ENCODE measurements around the gene NADSYN1.
A peak's percentile ranks its signal among the peaks of the same experiment; 100 is the strongest.

NADSYN1 gene

DNA sequence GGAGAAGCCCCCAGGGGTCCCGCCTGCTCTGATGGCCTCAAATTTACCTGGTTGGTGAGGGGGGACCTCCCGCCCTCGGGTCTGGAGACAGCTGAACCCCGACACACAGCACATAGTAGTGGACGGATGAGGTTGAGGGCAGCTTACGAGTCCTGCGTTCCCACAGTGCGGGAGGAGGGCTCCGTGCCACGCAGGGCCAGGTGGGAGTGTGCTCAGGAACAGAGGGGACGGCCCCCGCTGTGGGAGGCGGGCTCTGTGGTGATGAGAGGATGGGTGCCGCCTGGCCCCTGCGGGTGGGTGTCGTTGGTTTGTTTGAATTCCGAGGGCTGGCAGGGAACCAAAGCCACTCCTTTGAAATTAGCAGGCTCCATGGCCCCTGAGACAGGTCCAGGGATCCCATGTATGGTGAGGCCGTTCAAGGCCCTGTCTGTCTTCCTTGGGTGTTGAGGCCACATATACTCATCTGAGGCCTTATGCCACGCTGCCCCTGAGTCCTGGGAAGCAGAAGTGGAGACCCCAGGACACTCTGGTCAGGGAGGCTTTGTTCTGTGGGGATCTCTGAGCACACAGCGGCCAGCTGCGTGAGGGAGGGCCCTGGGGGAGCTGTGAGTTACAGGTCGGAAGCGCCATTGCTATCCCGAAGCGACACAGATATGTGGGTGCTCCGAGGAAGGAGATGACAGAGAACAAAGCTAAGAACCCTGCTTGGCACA lies 21.9 kb downstream of the NADSYN1 start:
- DNase-seq = no peak

DNA sequence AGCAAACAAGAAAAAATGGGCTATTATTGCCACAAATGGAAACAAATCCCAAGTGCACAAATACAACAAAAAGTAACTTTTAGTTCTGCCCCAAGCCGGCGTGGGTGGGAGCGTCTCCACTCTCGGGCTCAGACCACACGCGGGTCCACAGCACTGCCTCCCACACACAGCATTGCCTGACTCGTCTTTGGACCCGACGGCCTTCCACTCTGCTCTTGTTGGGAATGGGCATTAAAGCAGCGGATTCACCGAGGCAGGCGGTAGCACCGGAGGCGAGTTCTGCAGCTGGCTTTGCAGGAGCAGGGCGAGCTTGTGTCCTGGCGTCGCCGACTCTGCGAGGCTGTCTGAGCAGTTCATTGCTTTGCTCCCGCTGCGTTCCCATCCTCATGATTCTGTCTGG lies 23.0 kb downstream of the NADSYN1 start:
- no peak for DNase-seq

DNA sequence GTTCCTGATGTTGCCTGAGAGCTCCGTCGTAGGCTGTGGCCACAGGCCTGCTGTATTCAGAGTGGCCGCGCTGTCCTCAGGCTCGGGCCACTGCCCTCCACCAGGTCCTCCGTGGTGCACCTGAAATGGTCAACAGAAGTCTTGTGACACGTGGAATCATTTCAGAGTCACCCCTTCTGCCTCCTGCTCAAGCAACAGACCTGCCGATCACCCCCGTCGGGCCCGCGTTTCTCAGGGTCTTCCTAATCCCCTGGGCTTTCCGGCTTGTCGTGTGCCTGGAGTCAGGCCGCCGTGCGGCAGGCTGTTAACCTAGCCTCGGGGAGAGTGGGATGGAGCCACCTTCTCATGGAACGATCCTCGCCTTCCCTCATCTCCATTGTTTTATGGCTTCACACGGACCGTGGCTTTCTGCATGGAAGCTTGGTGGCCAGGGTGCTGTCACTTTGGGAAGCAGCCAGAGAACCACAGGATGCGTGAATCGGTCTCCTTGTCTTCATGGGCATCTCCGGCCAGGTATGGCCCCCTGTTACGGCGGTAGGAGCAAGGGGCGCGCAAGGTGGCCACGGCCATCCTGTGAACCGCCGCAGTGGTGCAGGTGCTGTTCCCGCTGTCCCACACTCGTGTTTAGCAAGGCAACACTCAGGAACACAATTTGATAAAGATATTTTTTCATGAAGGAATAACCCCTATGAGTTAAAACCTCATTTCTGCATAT lies 24.1 kb downstream of the NADSYN1 start:
- DNase-seq = no peak

DNA sequence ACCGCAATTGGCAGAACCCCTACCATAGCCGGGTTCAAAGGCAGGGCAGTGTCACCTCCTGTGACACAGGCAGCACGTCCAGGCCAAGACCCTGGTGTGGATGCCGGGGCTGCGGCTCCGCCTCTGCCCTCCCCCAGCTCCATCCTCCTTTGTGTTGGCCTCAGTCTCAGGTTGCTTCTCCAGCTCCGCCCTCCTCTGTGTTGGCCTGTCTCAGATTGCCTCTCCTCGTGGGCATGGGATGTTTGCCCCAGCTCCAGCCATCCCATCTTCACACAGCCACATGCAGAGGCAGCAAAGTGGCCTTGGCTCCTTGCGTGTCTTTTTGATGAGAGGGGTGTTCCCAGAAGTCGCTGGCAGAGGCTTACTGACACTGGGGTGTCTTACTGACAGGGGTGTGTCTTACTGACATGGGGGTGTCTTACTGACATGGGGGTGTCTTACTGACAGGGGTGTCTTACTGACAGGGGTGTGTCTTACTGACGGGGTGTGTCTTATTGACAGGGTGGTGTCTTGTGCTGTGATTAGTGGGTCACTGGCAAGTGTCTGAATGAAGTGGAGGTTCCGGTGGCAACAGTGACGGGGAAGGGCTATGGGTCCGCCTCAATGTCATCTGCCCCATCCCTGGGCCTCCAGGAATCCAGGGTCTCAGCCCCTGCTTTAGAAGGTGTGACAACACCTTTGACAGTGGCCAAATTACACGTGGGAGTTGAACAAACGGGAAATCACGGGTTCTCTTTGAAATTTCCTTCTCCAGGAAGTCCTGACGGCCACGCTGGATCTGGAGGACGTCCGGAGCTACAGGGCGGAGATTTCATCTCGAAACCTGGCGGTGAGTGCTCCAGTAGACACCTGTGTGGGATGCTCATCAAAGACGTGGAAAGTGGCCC lies 24.9 kb downstream of the NADSYN1 start:
- DNase-seq = no peak

DNA sequence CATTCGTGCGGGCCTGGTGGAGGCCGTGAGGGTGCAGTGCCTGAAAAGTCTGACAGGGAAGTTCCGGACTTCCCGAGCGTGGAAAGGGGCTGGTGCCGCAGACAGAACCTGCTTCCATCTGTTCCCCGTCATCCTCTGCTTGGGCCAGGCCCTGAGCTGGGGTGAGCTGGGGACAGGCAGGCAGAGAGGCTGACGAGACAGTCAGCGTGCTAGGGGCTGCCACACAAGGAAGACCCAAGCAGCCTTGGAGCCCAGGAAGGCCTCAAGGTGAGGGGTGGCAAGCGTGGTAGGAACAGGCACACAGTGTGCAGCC lies 25.5 kb downstream of the NADSYN1 start:
- no peak for DNase-seq

DNA sequence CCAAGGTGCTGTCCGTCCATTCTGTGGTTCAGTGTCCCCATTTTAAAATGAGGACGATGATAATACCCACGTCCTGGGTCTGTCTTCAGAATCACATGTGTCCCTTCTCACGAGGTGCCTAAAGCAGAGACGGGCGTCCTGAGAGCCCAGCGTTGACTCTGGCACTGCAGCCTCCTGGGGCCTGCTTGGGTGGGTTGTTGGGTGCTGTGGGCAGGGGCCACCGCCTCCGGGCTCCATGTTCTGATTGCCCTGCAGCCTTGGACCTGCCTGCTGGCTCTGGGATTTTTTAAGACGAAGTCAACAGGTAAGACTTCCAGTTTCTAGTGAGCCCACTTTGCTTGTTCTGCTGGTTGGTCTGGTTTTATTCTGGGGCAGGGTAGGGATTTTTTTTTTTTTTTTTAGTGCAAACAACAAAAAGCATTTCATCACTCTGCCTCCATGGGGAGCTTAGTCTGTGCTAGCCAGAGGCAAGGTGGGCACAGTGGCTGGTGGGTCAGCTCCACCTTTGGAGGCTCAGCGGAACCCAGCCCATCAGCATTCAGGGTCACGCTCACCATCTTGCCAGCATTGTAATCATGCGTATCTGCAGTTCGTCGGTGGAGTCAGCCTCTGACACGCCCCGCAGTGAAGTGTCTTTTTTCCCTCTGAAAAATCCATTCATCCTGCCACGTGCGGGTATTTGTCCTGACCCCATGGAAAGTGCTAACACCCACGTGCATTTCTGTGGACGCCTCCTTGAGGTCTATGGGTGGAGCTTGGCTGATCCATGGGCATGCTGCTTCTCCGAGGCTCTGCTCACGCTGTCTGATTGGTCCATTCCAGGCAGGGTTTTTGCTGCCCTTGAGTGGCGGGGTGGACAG lies 28.3 kb downstream of the NADSYN1 start:
- no peak for DNase-seq

DNA sequence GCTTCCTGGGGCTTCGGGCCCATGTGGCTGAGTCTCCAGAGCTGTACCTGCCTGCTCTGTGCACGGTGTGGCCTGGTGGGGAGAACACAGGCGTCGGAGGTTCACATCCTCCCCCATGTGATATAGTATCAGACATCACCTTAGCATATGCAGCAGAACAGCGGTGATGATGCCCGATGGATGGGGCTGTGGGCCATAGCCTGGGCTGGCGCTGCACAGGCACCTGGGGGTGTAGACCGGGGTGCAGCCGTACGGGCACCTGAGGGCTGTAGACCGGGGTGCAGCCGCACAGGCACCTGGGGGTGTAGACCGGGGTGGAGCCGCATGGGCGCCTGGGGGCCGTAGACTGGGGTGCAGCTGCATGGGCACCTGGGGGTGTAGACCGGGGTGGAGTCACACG lies 29.2 kb downstream of the NADSYN1 start:
- DNase-seq = no peak

DNA sequence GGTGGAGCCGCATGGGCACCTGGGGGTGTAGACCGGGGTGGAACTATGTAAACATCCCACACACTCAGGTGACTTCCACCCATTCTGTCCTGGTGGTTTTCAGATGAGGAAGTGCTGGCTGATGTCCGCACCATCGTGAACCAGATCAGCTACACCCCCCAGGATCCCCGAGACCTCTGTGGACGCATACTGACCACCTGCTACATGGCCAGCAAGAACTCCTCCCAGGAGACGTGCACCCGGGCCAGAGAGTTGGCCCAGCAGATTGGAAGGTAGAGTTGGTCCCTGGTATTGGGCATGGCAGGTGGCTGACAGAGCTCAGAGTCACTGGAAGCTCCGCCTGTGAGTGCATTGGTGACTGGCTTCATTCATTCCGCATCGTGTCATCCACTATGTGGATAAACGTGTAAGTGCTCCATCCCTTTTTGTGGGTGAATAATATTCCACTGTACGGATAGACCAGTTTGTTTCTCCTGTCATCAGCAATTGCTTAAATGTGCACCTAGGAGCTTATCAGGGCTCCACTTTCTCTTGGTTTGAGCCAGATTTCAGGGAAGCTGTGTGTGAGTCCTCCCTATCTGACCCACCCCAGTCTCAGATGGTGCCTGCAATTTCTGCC lies 29.9 kb downstream of the NADSYN1 start:
- DNase-seq = no peak

DNA sequence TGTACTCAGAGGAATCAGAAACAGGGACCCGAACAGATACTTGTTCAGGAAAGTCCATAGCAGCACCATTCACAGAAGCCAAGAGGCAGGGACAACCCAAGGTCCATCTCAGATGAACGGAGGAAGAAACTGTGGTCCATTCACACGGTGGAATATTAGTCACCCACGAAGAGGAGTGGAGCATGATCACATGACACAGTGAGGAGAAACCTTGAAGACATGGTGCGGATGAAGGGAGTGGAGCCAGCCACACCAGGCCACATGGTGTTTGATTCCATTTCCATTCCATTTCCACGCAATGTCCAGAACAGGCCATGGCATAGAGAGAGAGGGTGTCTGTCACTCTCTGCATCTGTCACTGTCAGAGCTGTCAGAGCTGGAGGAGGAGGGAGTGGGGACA lies 30.7 kb downstream of the NADSYN1 start:
- DNase-seq = no peak

DNA sequence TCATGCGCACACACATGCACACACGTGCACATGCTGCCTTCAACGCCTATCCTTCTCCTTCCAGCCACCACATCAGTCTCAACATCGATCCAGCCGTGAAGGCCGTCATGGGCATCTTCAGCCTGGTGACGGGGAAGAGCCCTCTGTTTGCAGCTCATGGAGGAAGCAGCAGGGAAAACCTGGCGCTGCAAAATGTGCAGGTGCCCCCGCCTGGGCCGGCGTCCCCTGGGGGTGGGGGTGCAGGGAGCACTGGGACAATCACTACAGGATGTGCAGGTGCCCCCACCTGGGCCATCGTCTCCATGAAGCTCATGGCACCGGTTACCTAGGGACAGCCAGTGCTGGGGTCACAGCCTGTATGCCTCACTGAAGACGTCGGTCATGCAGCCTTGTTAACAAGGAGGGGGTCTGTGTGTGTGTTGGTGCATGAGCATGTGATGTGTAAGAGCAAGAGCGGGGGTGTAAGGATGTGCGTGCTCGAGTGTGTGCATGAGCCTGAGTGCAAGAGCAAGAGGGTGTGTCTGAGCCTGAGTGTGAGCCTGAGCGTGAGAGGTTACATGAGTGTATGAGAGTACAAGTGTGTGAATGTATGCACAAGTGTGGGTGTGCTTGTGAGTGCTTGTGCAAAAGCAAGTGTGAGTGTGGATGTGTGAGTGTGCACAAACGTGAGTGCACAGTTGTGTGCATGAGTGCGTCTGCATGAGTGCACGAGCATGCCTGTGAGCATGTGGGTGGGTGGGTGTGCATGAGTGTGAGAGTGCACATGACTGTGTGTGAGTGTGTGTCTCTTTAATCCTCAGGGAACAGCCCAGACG lies 31.5 kb downstream of the NADSYN1 start:
- no peak for DNase-seq

DNA sequence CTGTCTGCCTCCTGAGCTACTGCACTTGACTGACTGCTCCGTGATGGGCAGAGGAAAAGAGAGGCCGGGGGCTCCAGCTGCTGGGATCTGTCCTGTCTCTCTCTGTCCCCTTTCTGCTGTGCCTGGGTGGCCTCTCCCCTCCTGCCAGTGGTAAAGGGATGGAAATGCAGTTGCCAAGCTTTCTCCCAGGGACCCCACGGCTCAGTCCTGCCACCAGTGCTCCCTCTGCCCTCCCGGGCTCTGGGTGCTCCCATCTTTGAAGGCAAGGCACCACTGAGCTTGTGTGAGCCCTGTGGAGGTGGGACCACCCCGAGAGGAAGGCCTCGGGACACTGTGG lies 32.0 kb downstream of the NADSYN1 start:
- no peak for DNase-seq

DNA sequence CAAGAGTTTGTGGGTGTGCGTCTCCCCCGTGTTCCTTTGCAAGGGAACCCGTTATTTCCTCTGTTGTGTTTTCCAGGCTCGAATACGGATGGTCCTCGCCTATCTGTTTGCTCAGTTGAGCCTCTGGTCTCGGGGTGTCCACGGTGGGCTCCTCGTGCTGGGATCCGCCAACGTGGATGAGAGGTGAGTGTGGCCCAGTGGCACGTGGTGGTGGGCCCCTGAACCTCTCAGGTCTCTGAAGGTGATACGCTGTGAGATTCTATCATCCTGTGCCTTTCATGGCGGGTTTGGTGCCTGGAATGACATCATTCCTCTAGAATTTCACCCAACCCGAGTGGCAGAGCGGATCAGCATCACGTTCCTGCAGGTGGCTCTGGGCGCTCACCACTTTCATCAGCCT lies 32.5 kb downstream of the NADSYN1 start:
- DNase-seq = no peak

DNA sequence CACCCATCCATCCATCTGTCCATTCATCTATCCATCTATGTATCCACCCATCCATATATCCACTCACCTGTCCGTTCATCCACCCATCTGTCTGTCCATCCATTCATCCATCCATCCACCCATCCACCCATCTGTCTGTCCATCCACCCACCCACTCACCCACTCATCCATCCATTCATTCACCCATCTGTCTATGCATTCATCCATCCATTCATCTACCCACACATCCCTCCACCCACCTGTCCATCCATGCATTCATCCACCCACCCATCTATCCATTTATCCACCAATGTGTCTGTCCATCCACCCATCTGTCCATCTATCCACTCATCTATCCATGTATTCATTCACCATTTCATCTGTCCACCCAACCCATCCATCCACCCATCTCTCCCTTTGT lies 33.3 kb downstream of the NADSYN1 start:
- no peak for DNase-seq

DNA sequence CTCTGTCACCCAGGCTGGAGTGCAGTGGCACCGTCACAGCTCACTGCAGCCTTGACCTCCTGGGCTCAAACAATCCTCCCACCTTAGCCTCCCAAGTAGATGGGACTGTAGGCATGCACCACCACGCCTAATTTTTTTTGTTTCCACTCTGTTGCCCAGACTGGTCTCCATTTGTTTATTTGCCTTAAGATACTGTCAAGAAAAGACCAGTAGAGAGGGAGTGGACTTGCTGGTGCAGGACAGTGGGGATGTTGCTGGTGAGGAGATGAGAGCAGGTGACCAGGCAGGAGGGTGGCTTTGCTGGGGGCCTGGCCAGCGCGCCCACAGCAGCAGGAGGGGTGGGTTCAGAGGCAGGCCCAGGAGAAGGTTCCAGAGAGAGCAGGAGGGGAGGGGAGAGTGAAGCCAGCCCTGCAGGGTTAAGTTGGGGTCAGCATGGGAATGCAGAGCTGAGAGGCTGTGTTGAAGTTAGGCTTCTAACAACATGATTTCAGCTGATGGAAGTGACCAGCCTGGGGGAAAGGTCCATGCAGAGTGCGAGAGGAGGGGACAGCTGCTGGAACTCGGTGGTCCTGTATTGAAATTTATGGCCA lies 35.8 kb downstream of the NADSYN1 start:
- no peak for DNase-seq

DNA sequence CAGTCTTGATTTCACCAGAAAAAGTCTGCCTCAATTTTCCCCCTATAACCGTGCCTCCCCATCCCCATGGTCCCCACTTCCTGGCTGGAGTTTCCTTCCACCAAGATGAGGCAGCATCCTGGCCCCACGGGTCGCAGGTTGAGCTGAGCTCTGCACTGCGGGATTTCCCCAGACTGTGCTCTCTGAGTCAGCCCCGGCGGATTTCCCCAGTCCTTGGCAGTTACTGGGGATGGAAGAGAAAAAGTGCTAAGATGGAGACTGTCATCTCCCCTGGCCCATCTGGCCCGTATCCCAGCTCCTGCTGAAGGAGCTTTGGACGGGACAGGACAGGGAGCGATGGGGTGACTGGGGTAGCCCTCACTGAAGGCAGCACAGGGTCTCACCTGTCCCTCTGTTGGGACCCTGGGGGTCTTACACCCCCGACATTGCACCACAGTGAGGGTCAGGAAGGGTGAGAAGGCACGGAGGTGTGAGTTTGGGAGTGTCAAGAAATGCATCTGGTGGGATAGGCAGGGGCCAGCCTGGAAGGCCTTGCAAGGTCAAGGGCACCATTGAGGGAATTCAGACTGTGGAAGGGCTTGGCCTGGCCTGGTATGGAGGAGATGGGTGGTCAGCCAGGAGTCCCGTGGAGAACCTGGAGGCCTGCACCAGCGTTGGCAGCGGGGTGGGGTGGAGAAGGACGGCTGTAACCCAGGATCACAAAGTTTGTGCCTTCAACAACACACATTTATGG lies 36.5 kb downstream of the NADSYN1 start:
- no peak for DNase-seq

DNA sequence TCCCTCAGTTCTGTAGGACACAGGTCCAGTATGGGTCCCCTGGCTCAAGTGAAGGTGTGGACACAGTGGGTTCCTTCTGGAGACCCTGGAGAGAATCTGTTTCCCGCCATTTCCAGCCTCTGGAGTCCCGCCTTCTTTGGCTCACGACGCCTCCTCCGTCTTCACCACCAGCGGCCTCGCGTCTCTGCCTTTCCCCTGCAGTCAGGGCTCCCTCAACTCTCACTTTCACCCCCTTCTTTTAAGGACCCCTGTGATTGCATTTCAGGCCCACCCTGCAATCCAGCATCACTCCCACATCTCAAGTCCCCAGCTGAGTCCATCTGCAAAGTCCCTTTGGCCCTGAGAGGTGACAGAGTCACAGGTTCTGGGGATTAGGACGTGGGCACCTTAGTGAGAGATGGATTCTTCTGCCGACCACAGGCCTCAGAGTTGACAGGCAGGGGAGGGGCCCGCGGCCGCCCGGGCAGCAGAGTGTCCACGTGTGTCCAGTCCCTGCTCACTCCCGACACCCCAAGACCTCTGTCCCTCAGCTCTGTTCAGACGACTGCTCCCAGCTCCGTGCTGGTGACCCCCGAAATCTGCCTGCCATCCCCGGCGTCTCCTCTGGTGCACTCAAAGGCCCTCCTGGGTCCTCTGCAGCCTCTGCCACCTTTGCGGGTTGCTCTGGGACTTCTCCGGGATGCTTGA lies 37.2 kb downstream of the NADSYN1 start:
- DNase-seq = no peak

DNA sequence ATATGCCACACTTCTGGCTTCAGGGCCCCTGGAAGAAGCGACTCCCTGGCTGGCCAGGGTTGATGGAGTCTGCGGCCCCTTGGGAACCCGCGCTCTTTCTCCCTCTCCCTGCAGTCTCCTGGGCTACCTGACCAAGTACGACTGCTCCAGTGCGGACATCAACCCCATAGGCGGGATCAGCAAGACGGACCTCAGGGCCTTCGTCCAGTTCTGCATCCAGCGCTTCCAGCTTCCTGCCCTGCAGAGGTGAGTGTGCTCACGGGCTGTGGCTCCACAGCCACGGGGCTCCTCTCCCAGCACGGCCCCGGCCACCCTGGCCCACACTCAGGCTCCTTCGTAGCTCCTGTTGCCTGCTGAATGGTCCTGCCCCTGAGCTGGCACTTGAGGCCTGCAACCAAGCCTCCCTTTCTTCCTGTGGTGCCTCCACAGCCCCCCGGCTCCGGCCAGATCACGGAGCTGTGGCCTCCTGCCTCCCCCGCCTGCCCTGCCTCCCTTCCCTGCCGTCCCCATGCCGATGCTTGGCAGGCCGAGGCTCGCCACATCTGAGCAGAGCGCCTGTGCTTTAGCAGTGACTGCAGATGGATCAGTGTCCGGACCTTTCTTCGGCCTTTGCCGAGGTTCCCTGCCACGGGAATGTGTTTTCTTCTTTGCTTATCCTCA lies 37.9 kb downstream of the NADSYN1 start:
- peak; percentile 43 for DNase-seq

DNA sequence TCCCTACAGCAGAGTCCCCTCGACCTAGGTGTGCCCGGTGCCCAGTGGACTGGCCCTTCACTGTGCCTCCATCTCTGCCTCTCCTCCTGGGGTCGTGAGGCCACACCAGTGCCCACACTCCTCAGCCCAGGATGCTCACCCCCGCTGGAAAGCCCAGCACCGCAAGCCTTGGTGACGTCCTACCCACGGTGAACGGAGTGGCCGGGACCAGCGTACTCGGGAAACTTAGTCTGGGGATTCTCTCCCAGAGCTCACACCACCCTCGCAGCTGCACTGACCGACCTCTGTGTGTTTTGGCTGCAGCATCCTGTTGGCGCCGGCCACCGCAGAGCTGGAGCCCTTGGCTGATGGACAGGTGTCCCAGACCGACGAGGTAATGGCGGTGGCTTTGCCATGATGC lies 38.5 kb downstream of the NADSYN1 start:
- DNase-seq = no peak

DNA sequence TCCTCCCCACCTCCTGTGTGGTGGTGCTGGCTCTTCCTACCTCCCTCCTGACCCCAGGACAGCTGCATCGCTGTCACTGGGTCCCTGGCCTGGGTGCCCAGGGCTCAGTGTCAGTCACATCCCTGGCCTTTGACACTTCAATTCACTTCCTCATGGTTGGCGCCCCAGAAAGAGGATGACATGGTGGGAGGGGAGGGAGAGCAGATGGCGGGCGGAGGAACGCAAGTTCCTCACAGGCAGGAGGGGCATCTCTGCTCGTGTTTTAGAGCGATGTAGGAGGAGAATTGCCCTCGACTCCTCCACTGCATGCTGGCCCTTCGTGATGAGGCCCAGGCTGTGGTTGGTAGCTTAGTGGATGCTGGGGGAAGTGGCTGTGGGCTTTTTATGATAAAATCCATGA lies 38.9 kb downstream of the NADSYN1 start:
- no peak for DNase-seq

Data from activated CD8-positive, alpha-beta memory T cell treated with anti-CD3 and anti-CD28 coated beads for 24 hours (primary cell).